ENCODE results near the gene GSTT2.

- TF ChIP-seq, protein P1, sequence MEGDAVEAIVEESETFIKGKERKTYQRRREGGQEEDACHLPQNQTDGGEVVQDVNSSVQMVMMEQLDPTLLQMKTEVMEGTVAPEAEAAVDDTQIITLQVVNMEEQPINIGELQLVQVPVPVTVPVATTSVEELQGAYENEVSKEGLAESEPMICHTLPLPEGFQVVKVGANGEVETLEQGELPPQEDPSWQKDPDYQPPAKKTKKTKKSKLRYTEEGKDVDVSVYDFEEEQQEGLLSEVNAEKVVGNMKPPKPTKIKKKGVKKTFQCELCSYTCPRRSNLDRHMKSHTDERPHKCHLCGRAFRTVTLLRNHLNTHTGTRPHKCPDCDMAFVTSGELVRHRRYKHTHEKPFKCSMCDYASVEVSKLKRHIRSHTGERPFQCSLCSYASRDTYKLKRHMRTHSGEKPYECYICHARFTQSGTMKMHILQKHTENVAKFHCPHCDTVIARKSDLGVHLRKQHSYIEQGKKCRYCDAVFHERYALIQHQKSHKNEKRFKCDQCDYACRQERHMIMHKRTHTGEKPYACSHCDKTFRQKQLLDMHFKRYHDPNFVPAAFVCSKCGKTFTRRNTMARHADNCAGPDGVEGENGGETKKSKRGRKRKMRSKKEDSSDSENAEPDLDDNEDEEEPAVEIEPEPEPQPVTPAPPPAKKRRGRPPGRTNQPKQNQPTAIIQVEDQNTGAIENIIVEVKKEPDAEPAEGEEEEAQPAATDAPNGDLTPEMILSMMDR (IDR thresholded peaks at IDR 0.05): no peak
- no peak for TF ChIP-seq POLR2A (IDR thresholded peaks at IDR 0.05)
These were observed 26.4 kb downstream of the GSTT2 start for GRCh38 chr22:24006207-24006913.

All from adrenal gland (tissue), 5 donors.